GM23248 (cell line): Measurements from ENCODE around the gene BEAN1. TPM values are rescaled to one million over a fixed set of nuclear protein-coding genes. Genes with fewer than 3 reads are reported as not detected.

Experiments used
- DNase-seq: peaks from one replicate; pipeline ENCODE4 v3.0.0-alpha.2; 2015
- H2AFZ ChIP-seq: fragments of 200-600 bp; sonication (generic); 2 replicates; pipeline ENCODE4 v1.6.1; 2016; ENCODE audit warnings: antibody characterized with exemption
- H3F3A ChIP-seq: fragments of 200-600 bp; sonication (generic); 2 replicates; pipeline ENCODE4 v1.6.1; 2016; ENCODE audit warnings: mild to moderate bottlenecking, antibody characterized with exemption, mixed run types; ENCODE audit not compliant: insufficient read depth
- H3K27ac ChIP-seq: fragments of 200-600 bp; sonication (generic); 2 replicates; pipeline ENCODE4 v1.5.1; 2016; ENCODE audit warnings: mild to moderate bottlenecking
- H3K27me3 ChIP-seq: fragments of 200-600 bp; sonication (generic); replicated peaks from 2 replicates; pipeline ENCODE4 v1.6.1; 2016; ENCODE audit warnings: mild to moderate bottlenecking; ENCODE audit not compliant: insufficient read depth
- H3K36me3 ChIP-seq: fragments of 200-600 bp; sonication (generic); 2 replicates; pipeline ENCODE4 v1.6.1; 2016; ENCODE audit warnings: low read depth, mild to moderate bottlenecking
- H3K4me1 ChIP-seq: fragments of 200-600 bp; sonication (generic); 2 replicates; pipeline ENCODE4 v1.6.1; 2016; ENCODE audit warnings: mild to moderate bottlenecking; ENCODE audit not compliant: insufficient read depth
- H3K4me2 ChIP-seq: fragments of 200-600 bp; sonication (generic); one replicate; pipeline ENCODE4 v1.6.1; 2016; ENCODE audit warnings: mild to moderate bottlenecking; ENCODE audit not compliant: unreplicated experiment
- H3K4me3 ChIP-seq: fragments of 200-600 bp; sonication (generic); 2 replicates; pipeline ENCODE4 v1.5.1; 2016; ENCODE audit warnings: mild to moderate bottlenecking
- H3K79me2 ChIP-seq: fragments of 200-600 bp; sonication (generic); 2 replicates; pipeline ENCODE4 v1.6.1; 2016; ENCODE audit warnings: mild to moderate bottlenecking; ENCODE audit not compliant: insufficient read depth
- H3K9ac ChIP-seq: fragments of 200-600 bp; sonication (generic); 2 replicates; pipeline ENCODE4 v1.6.1; 2016; ENCODE audit warnings: mild to moderate bottlenecking
- H3K9me2 ChIP-seq: fragments of 200-600 bp; sonication (generic); 2 replicates; pipeline ENCODE4 v1.6.1; 2016; ENCODE audit warnings: mixed run types, mild to moderate bottlenecking, moderate library complexity; ENCODE audit not compliant: insufficient read depth
- H3K9me3 ChIP-seq: fragments of 200-600 bp; sonication (generic); one replicate; pipeline ENCODE4 v1.6.1; 2017; ENCODE audit warnings: low read depth
- H4K20me1 ChIP-seq: fragments of 200-600 bp; sonication (generic); 2 replicates; pipeline ENCODE4 v1.6.0; 2016; ENCODE audit not compliant: insufficient read depth
- EZH2 ChIP-seq: fragments of 200-600 bp; sonication (generic); IDR thresholded peaks from 2 replicates; pipeline ENCODE4 v1.6.1; 2018; ENCODE audit warnings: antibody characterized with exemption, mild to moderate bottlenecking; ENCODE audit not compliant: insufficient read depth, poor library complexity, severe bottlenecking
- EZH2phosphoT487 ChIP-seq: fragments of 200-600 bp; sonication (generic); IDR thresholded peaks from 2 replicates; pipeline ENCODE4 v1.6.1; 2018; ENCODE audit warnings: antibody characterized with exemption, moderate library complexity, mild to moderate bottlenecking, low read depth; ENCODE audit not compliant: insufficient read depth
- whole genome bisulfite sequencing, 2 experiments: methylation state at CpG; one replicate each; pipeline ENCODE4 v1.1.6; 2015 to 2017; ENCODE audit warnings: low lambda C conversion rate in 2 of 2, low coverage in 1 of 2; ENCODE audit errors: missing lambda C conversion rate in 2 of 2; 5-methylcytosine and 5-hydroxymethylcytosine counted together
- in situ Hi-C: fragments of 300-500 bp; cut with MboI; formaldehyde crosslinking; loops from 2 replicates; pipeline ENCODE4 v1.15.0; 2020
- polyA plus RNA-seq: library from polyadenylated mRNA; unstranded; fragments of >200 nt; fragmentation: Nextera tagmentation; extraction: Ambion mirVana; gene quantifications from 2 replicates; pipeline ENCODE4 v1.2.1, GENCODE V29; 2016
- total RNA-seq: library from RNA; depleted of rRNA; stranded (reverse); fragments of >200 nt; shearing (Covaris generic); gene quantifications from 2 replicates; pipeline ENCODE4 v1.2.3, GENCODE V29; 2014

The BEAN1 gene
- total and polyA plus RNA-seq, 2 experiments from 2014 or later, result 0.32 to 0.50 TPM

GRCh38 chr16:66479661-66480264, 52.7 kb downstream of the BEAN1 start:
- no peak overlapping the region for H2AFZ ChIP-seq
- no peaks in the 10 kb centered on the region for H3K79me2 ChIP-seq
- no peaks in the 10 kb centered on the region for H3K36me3 ChIP-seq
- no peak overlapping the region for H3K4me2 ChIP-seq
- H3K9me2 ChIP-seq, result no peaks in the 10 kb centered on the region
- TF ChIP-seq EZH2 (no peak), EZH2phosphoT487 (no peak)
- no peaks in the 10 kb centered on the region for H4K20me1 ChIP-seq
- in situ Hi-C loops, result loop anchor here (10.0 kb wide), 1 partner anchor 75 kb away; no protein-coding TSS in a partner anchor
- H3F3A ChIP-seq, result no peaks in the 10 kb centered on the region
- H3K27me3 ChIP-seq, result no peaks in the 10 kb centered on the region
- no peaks in the 10 kb centered on the region for H3K4me1 ChIP-seq
- H3K9me3 ChIP-seq, result no peaks in the 10 kb centered on the region
- no peak overlapping the region for H3K9ac ChIP-seq
- no peak overlapping the region for H3K27ac ChIP-seq
- no peak overlapping the region for H3K4me3 ChIP-seq
- 58% methylated on average over 5 of the region's 5 CpGs for WGBS, 2 experiments
- DNase-seq, result no peak

GRCh38 chr16:66480265-66481080, 53.4 kb downstream of the BEAN1 start:
- Histone ChIP-seq H3K4me2 (no peak overlapping the region), H3K4me3 (no peak overlapping the region), H3K9me2 (no peaks in the 10 kb centered on the region), H2AFZ (no peak overlapping the region), H3K36me3 (no peaks in the 10 kb centered on the region), H3F3A (no peaks in the 10 kb centered on the region), H3K79me2 (no peaks in the 10 kb centered on the region), H3K4me1 (no peaks in the 10 kb centered on the region), H3K9me3 (no peaks in the 10 kb centered on the region), H3K9ac (no peak overlapping the region), H3K27me3 (no peaks in the 10 kb centered on the region), H4K20me1 (no peaks in the 10 kb centered on the region), H3K27ac (no peak overlapping the region)
- TF ChIP-seq EZH2phosphoT487, result no peak
- TF ChIP-seq EZH2, result no peak
- WGBS, 2 experiments, result 86 to 93% methylated on average over 24 of the region's 25 CpGs
- in situ Hi-C loops, result loop anchor here (10.0 kb wide), 1 partner anchor 76 kb away; no protein-coding TSS in a partner anchor
- DNase-seq, result no peak

GRCh38 chr16:66481081-66481942, 54.2 kb downstream of the BEAN1 start:
- no peaks in the 10 kb centered on the region; the same call in 1 of the 2 replicates for H3K4me1 ChIP-seq
- H3K36me3 ChIP-seq, result no peaks in the 10 kb centered on the region
- H3K79me2 ChIP-seq, result no peaks in the 10 kb centered on the region
- no peak overlapping the region for H3K4me3 ChIP-seq
- H4K20me1 ChIP-seq, result no peaks in the 10 kb centered on the region
- no peak overlapping the region for H2AFZ ChIP-seq
- no peak overlapping the region for H3K4me2 ChIP-seq
- in situ Hi-C loops, result loop anchor here (10.0 kb wide), 1 partner anchor 77 kb away; no protein-coding TSS in a partner anchor
- no peak overlapping the region for H3K27ac ChIP-seq
- no peaks in the 10 kb centered on the region for H3K9me3 ChIP-seq
- no peaks in the 10 kb centered on the region for H3K27me3 ChIP-seq
- TF ChIP-seq EZH2phosphoT487 (no peak), EZH2 (no peak)
- no peak overlapping the region for H3K9ac ChIP-seq
- 87 to 90% methylated on average over 25 of the region's 25 CpGs for WGBS, 2 experiments
- H3K9me2 ChIP-seq, result no peaks in the 10 kb centered on the region
- no peaks in the 10 kb centered on the region for H3F3A ChIP-seq
- DNase-seq, result no peak

GRCh38 chr16:66481943-66482390, 54.9 kb downstream of the BEAN1 start:
- 0 out of 2 replicates have a peak, but pooled peaks cover 1% of the 10 kb centered on the region for H3F3A ChIP-seq
- H3K4me3 ChIP-seq, result no peak overlapping the region
- no peak for DNase-seq
- H3K4me2 ChIP-seq, result no peak overlapping the region
- no peaks in the 10 kb centered on the region for H3K79me2 ChIP-seq
- H3K36me3 ChIP-seq, result no peaks in the 10 kb centered on the region
- peaks cover 6% of the 10 kb centered on the region for H3K4me1 ChIP-seq
- TF ChIP-seq EZH2, result no peak
- no peak for TF ChIP-seq EZH2phosphoT487
- in situ Hi-C loops, result loop anchor here (10.0 kb wide), 1 partner anchor 77 kb away; no protein-coding TSS in a partner anchor
- no peaks in the 10 kb centered on the region for H3K9me3 ChIP-seq
- no peak overlapping the region for H3K9ac ChIP-seq
- H3K27me3 ChIP-seq, result no peaks in the 10 kb centered on the region
- 80 to 82% methylated on average over 7 of the region's 7 CpGs for WGBS, 2 experiments
- H4K20me1 ChIP-seq, result no peaks in the 10 kb centered on the region
- no peaks in the 10 kb centered on the region for H3K9me2 ChIP-seq
- H3K27ac ChIP-seq, result no peak overlapping the region
- H2AFZ ChIP-seq, result no peak overlapping the region
